Measurements from ENCODE around the gene ZNF212. TPM values are rescaled to one million over a fixed set of nuclear protein-coding genes. Genes with fewer than 3 reads are reported as not detected.

ZNF212 gene
- polyA plus RNA-seq, 1 donor from 2014 or later = 12.2 TPM

GRCh38 chr7:149195180-149196150, 44.0 kb upstream of the ZNF212 start, which contains the start of gene ZNF282:
Gene ZNF282, plus strand, starts transcription at chr7:149195546. Its CDS starts 44 bp downstream, at chr7:149195590.
- H2AFZ ChIP-seq (ENCODE audit: low read depth, low read length) = peak within 1 kb of the TSS; percentile 82
- peaks cover 20% of the 10 kb centered on the region for H3K79me2 ChIP-seq (replicated peaks; ENCODE audit: insufficient read depth, low read length)
- no peaks in the 10 kb centered on the region for H3K27me3 ChIP-seq (ENCODE audit: insufficient read depth, low read depth, low read length)
- peaks cover 3% of the 10 kb centered on the region for H4K20me1 ChIP-seq (ENCODE audit: insufficient read depth)
- peak within 1 kb of the TSS; percentile 91 for H3K9ac ChIP-seq (ENCODE audit: low read length)
- peak within 1 kb of the TSS; percentile 81 for H3K27ac ChIP-seq (ENCODE audit: low read length)
- TF ChIP-seq MXI1 (conservative IDR thresholded peaks at IDR 0.05; ENCODE audit: poor library complexity, severe bottlenecking) (peak; percentile 77), RAD21 (conservative IDR thresholded peaks at IDR 0.05) (peak; percentile 64), CTCF (IDR thresholded peaks at IDR 0.05; ENCODE audit: poor library complexity, severe bottlenecking) (peak; percentile 88), POLR2AphosphoS5 (IDR thresholded peaks at IDR 0.05) (peak; percentile 89), TAF1 (IDR thresholded peaks at IDR 0.05; ENCODE audit: low read depth) (peak; percentile 81), EZH2 (IDR thresholded peaks at IDR 0.05; ENCODE audit: borderline replicate concordance, insufficient read depth, low read length, poor library complexity, severe bottlenecking) (no peak), SMC3 (conservative IDR thresholded peaks at IDR 0.05; ENCODE audit: poor library complexity) (peak; percentile 57), EP300 (conservative IDR thresholded peaks at IDR 0.05; ENCODE audit: poor library complexity, severe bottlenecking) (peak; percentile 38), REST (IDR thresholded peaks at IDR 0.05; ENCODE audit: borderline replicate concordance) (peak; percentile 79)
- H3K9me3 ChIP-seq (ENCODE audit: low read length) = no peaks in the 10 kb centered on the region
- peak within 1 kb of the TSS; percentile 88 for H3K4me3 ChIP-seq (ENCODE audit: low read length)
- H3K4me2 ChIP-seq (ENCODE audit: low read length) = peak within 1 kb of the TSS; percentile 77
- no peaks in the 10 kb centered on the region for H3K36me3 ChIP-seq (ENCODE audit: insufficient read depth, low read length)
- H3K9me2 ChIP-seq (ENCODE audit: insufficient read depth, low read length) = no peaks in the 10 kb centered on the region
- no peaks in the 10 kb centered on the region for H3F3A ChIP-seq (ENCODE audit: insufficient read depth, low read length, poor library complexity, severe bottlenecking)

GRCh38 chr7:149196151-149196704, 43.2 kb upstream of the ZNF212 start:
- Histone ChIP-seq H3K27me3 (ENCODE audit: insufficient read depth, low read depth, low read length) (no peaks in the 10 kb centered on the region), H4K20me1 (ENCODE audit: insufficient read depth) (peaks cover 3% of the 10 kb centered on the region), H3K9ac (ENCODE audit: low read length) (peak overlapping the region; percentile 91), H3F3A (ENCODE audit: insufficient read depth, low read length, poor library complexity, severe bottlenecking) (no peaks in the 10 kb centered on the region), H2AFZ (ENCODE audit: low read depth, low read length) (no peak overlapping the region), H3K79me2 (replicated peaks; ENCODE audit: insufficient read depth, low read length) (peaks cover 20% of the 10 kb centered on the region), H3K4me2 (ENCODE audit: low read length) (peak overlapping the region; percentile 77), H3K27ac (ENCODE audit: low read length) (no peak overlapping the region), H3K36me3 (ENCODE audit: insufficient read depth, low read length) (no peaks in the 10 kb centered on the region), H3K9me2 (ENCODE audit: insufficient read depth, low read length) (no peaks in the 10 kb centered on the region), H3K4me3 (ENCODE audit: low read length) (peak overlapping the region; percentile 88), H3K9me3 (ENCODE audit: low read length) (no peaks in the 10 kb centered on the region)
- TF ChIP-seq MXI1 (conservative IDR thresholded peaks at IDR 0.05; ENCODE audit: poor library complexity, severe bottlenecking) (peak; percentile 14), POLR2AphosphoS5 (IDR thresholded peaks at IDR 0.05) (no peak)

Measured in neural cell (in vitro differentiated cells).